OCI-LY1 (cell line): Measurements from ENCODE around the gene EIF2B4.

Experiments
- H2AFZ ChIP-seq: fragments of 200-600 bp; sonication (generic), shearing (Covaris generic); 2 replicates; pipeline ENCODE4 v1.6.0; 2014; ENCODE audit warnings: antibody characterized with exemption, mild to moderate bottlenecking, low read length
- H3F3A ChIP-seq: fragments of 200-600 bp; sonication (generic), shearing (Covaris generic); 2 replicates; pipeline ENCODE4 v1.6.0; 2014; ENCODE audit warnings: mild to moderate bottlenecking, antibody characterized with exemption, low read length, moderate library complexity; ENCODE audit not compliant: insufficient read depth
- H3K27ac ChIP-seq: fragments of 200-600 bp; sonication (generic); 2 replicates; pipeline ENCODE4 v1.5.1; 2014; ENCODE audit warnings: low read length, mixed run types, mild to moderate bottlenecking, low read depth; ENCODE audit not compliant: poor library complexity, severe bottlenecking
- H3K27me3 ChIP-seq: fragments of 200-600 bp; sonication (generic); 2 replicates; pipeline ENCODE4 v1.6.0; 2014; ENCODE audit warnings: antibody characterized with exemption, mild to moderate bottlenecking, low read length, moderate library complexity; ENCODE audit not compliant: insufficient read depth
- H3K36me3 ChIP-seq: fragments of 200-600 bp; sonication (generic); 2 replicates; pipeline ENCODE4 v1.6.1; 2014; ENCODE audit warnings: mild to moderate bottlenecking, antibody characterized with exemption, low read length, moderate library complexity, mixed read lengths; ENCODE audit not compliant: insufficient read depth
- H3K4me1 ChIP-seq: fragments of 200-600 bp; sonication (generic); 2 replicates; pipeline ENCODE4 v1.5.1; 2014; ENCODE audit warnings: mild to moderate bottlenecking, low read length, moderate library complexity; ENCODE audit not compliant: insufficient read depth, severe bottlenecking
- H3K4me2 ChIP-seq: fragments of 200-600 bp; sonication (generic), shearing (Covaris generic); 2 replicates; pipeline ENCODE4 v1.6.1; 2014; ENCODE audit warnings: low read length
- H3K4me3 ChIP-seq: fragments of 200-600 bp; sonication (generic); 2 replicates; pipeline ENCODE4 v1.5.1; 2014; ENCODE audit warnings: low read length, low read depth, mild to moderate bottlenecking, mixed read lengths; ENCODE audit not compliant: poor library complexity, severe bottlenecking
- H3K79me2 ChIP-seq: fragments of 200-600 bp; shearing (Covaris generic); 2 replicates; pipeline ENCODE4 v1.6.1; 2016; ENCODE audit warnings: mixed run types, low read length, mixed read lengths; ENCODE audit not compliant: insufficient read depth
- H3K9ac ChIP-seq: fragments of 200-600 bp; sonication (generic), shearing (Covaris generic); 2 replicates; pipeline ENCODE4 v1.6.1; 2014; ENCODE audit warnings: mild to moderate bottlenecking, low read length, mixed read lengths
- H3K9me2 ChIP-seq: fragments of 200-600 bp; sonication (generic), shearing (Covaris generic); 2 replicates; pipeline ENCODE4 v1.6.1; 2014; ENCODE audit warnings: low read depth, mild to moderate bottlenecking, low read length, mixed read lengths
- H3K9me3 ChIP-seq: fragments of 200-600 bp; shearing (Covaris generic); 2 replicates; pipeline ENCODE4 v1.6.1; 2014; ENCODE audit warnings: low read length, mixed read lengths
- H4K20me1 ChIP-seq: fragments of 200-600 bp; sonication (generic), shearing (Covaris generic); 2 replicates; pipeline ENCODE4 v1.6.0; 2016; ENCODE audit warnings: mild to moderate bottlenecking, low read length; ENCODE audit not compliant: insufficient read depth
- CTCF ChIP-seq: fragments of 200-600 bp; sonication (generic), shearing (Covaris generic); IDR thresholded peaks from 2 replicates; pipeline ENCODE4 v1.5.1; 2017; ENCODE audit warnings: mild to moderate bottlenecking, antibody characterized with exemption, low read length, moderate library complexity, mixed read lengths
- EZH2 ChIP-seq: fragments of 200-600 bp; sonication (generic), shearing (Covaris generic); IDR thresholded peaks from 2 replicates; pipeline ENCODE4 v1.8.0; 2017; ENCODE audit warnings: borderline replicate concordance, mixed run types, mild to moderate bottlenecking, antibody characterized with exemption, low read length, moderate library complexity, mixed read lengths

The EIF2B4 gene

GRCh38 chr2:27336173-27336572, 34.0 kb downstream of the EIF2B4 start:
- no peaks in the 10 kb centered on the region for H3K9me3 ChIP-seq
- H3K4me3 ChIP-seq: no peak overlapping the region
- no peaks in the 10 kb centered on the region for H3F3A ChIP-seq
- no peaks in the 10 kb centered on the region for H3K4me1 ChIP-seq
- H3K9me2 ChIP-seq: no peaks in the 10 kb centered on the region
- H3K27me3 ChIP-seq: no peaks in the 10 kb centered on the region
- H3K79me2 ChIP-seq: no peaks in the 10 kb centered on the region
- TF ChIP-seq CTCF: no peak
- TF ChIP-seq EZH2: no peak
- no peak overlapping the region for H3K9ac ChIP-seq
- no peaks in the 10 kb centered on the region for H4K20me1 ChIP-seq
- no peak overlapping the region for H3K27ac ChIP-seq
- H3K4me2 ChIP-seq: no peak overlapping the region
- no peak overlapping the region for H2AFZ ChIP-seq
- H3K36me3 ChIP-seq: peaks cover 79% of the 10 kb centered on the region

- no peaks in the 10 kb centered on the region for H4K20me1 ChIP-seq
- H3K4me2 ChIP-seq: no peak overlapping the region
- H3K9me2 ChIP-seq: no peaks in the 10 kb centered on the region
- H2AFZ ChIP-seq: no peak overlapping the region
- no peaks in the 10 kb centered on the region for H3K9me3 ChIP-seq
- H3K27me3 ChIP-seq: no peaks in the 10 kb centered on the region
- H3K36me3 ChIP-seq: peaks cover 79% of the 10 kb centered on the region
- no peak overlapping the region for H3K9ac ChIP-seq
- H3F3A ChIP-seq: no peaks in the 10 kb centered on the region
- H3K4me1 ChIP-seq: no peaks in the 10 kb centered on the region
- H3K79me2 ChIP-seq: no peaks in the 10 kb centered on the region
- H3K27ac ChIP-seq: no peak overlapping the region
- H3K4me3 ChIP-seq: no peak overlapping the region
- TF ChIP-seq CTCF (no peak), EZH2 (no peak)
Measured at GRCh38 chr2:27335311-27335710, 34.8 kb downstream of the EIF2B4 start.

GRCh38 chr2:27324720-27325119, 45.4 kb downstream of the EIF2B4 start:
- peaks cover 21% of the 10 kb centered on the region for H3K4me1 ChIP-seq
- no peaks in the 10 kb centered on the region for H3K9me3 ChIP-seq
- H3K27me3 ChIP-seq: no peaks in the 10 kb centered on the region
- peaks cover 42% of the 10 kb centered on the region for H3K36me3 ChIP-seq
- no peak overlapping the region for H3K4me2 ChIP-seq
- no peak for TF ChIP-seq EZH2
- no peak for TF ChIP-seq CTCF
- no peaks in the 10 kb centered on the region for H4K20me1 ChIP-seq
- no peaks in the 10 kb centered on the region for H3K9me2 ChIP-seq
- H2AFZ ChIP-seq: no peak overlapping the region
- H3K27ac ChIP-seq: no peak overlapping the region
- H3K79me2 ChIP-seq: peaks cover 3% of the 10 kb centered on the region; the same call in 1 of the 2 replicates
- H3F3A ChIP-seq: peaks cover 5% of the 10 kb centered on the region
- H3K4me3 ChIP-seq: no peak overlapping the region
- no peak overlapping the region for H3K9ac ChIP-seq
